Mesenchymal stem cell (in vitro differentiated cells and primary cell): ENCODE results near the gene NUB1.

Experiments
- DNase-seq: peaks from one replicate; pipeline ENCODE4 v3.0.0-alpha.2; 2013
- H2AFZ ChIP-seq: one replicate; pipeline ENCODE4 v1.6.1; 2013; ENCODE audit warnings: low read depth, mild to moderate bottlenecking, control low read depth, inconsistent platforms, low read length, moderate library complexity
- H2AK5ac ChIP-seq: 2 replicates; pipeline ENCODE4 v1.6.1; 2013; ENCODE audit warnings: low read length, moderate library complexity, mild to moderate bottlenecking, inconsistent platforms; ENCODE audit not compliant: severe bottlenecking
- H2BK120ac ChIP-seq: one replicate; pipeline ENCODE4 v1.6.1; 2013; ENCODE audit warnings: low read depth, mild to moderate bottlenecking, inconsistent platforms, low read length, moderate library complexity
- H2BK12ac ChIP-seq, 2 experiments: one replicate each; pipeline ENCODE4 v1.6.1; 2013; ENCODE audit warnings: inconsistent platforms in 2 of 2, low read length in 2 of 2, mild to moderate bottlenecking in 2 of 2, moderate library complexity in 2 of 2, control low read depth in 1 of 2
- H2BK15ac ChIP-seq: one replicate; pipeline ENCODE4 v1.6.1; 2013; ENCODE audit warnings: mild to moderate bottlenecking, low read depth, inconsistent platforms; ENCODE audit not compliant: poor library complexity, severe bottlenecking
- H2BK5ac ChIP-seq: 2 replicates; pipeline ENCODE4 v1.6.1; 2013; ENCODE audit warnings: low read depth, mild to moderate bottlenecking, low read length, control low read depth, inconsistent platforms; ENCODE audit not compliant: poor library complexity, severe bottlenecking
- H3K14ac ChIP-seq, 2 experiments: one replicate each; pipeline ENCODE4 v1.6.1; 2013; ENCODE audit warnings: inconsistent platforms in 2 of 2, low read length in 2 of 2, control low read depth in 1 of 2, mild to moderate bottlenecking in 1 of 2, moderate library complexity in 1 of 2
- H3K18ac ChIP-seq, 2 experiments: one replicate each; pipeline ENCODE4 v1.6.1; 2013; ENCODE audit warnings: inconsistent platforms in 2 of 2, low read length in 2 of 2, control low read depth in 1 of 2, low read depth in 1 of 2, mild to moderate bottlenecking in 1 of 2
- H3K23ac ChIP-seq, 2 experiments: one replicate each; pipeline ENCODE4 v1.6.1; 2013; ENCODE audit warnings: inconsistent platforms in 2 of 2, low read length in 2 of 2, mild to moderate bottlenecking in 2 of 2, moderate library complexity in 2 of 2, control low read depth in 1 of 2
- H3K27ac ChIP-seq: 2 replicates; pipeline ENCODE4 v1.5.1; 2013; ENCODE audit warnings: mild to moderate bottlenecking, moderate library complexity, low read length, control low read depth, inconsistent platforms; ENCODE audit not compliant: poor library complexity, severe bottlenecking
- H3K27me3 ChIP-seq, 2 experiments: 2 replicates each; pipeline versions ENCODE4 v1.6.1 to v1.7.0; 2013; ENCODE audit warnings: low read length in 2 of 2, mild to moderate bottlenecking in 2 of 2, moderate library complexity in 2 of 2, control low read depth in 1 of 2, inconsistent platforms in 1 of 2; ENCODE audit not compliant: control insufficient read depth in 1 of 2, insufficient read depth in 1 of 2
- H3K36me3 ChIP-seq, 2 experiments: 2 replicates each; pipeline versions ENCODE4 v1.6.1 to v1.7.0; 2013; ENCODE audit warnings: low read length in 2 of 2, control low read depth in 1 of 2, inconsistent platforms in 1 of 2, low read depth in 1 of 2, mild to moderate bottlenecking in 1 of 2; ENCODE audit not compliant: insufficient read depth in 2 of 2, control insufficient read depth in 1 of 2
- H3K4ac ChIP-seq, 2 experiments: one replicate each; pipeline ENCODE4 v1.6.1; 2013; ENCODE audit warnings: inconsistent platforms in 2 of 2, low read length in 2 of 2, mild to moderate bottlenecking in 2 of 2, moderate library complexity in 2 of 2, control low read depth in 1 of 2, low read depth in 1 of 2
- H3K4me1 ChIP-seq: 2 replicates; pipeline ENCODE4 v1.6.1; 2013; ENCODE audit warnings: low read depth, low read length, control low read depth; ENCODE audit not compliant: control insufficient read depth, insufficient read depth
- H3K4me2 ChIP-seq: 2 replicates; pipeline ENCODE4 v1.6.1; 2013; ENCODE audit warnings: low read length, mild to moderate bottlenecking, inconsistent platforms; ENCODE audit not compliant: poor library complexity, severe bottlenecking
- H3K4me3 ChIP-seq, 2 experiments: 2 replicates each; pipeline versions ENCODE4 v1.5.1 to v1.7.0; 2013; ENCODE audit warnings: low read length in 2 of 2, mild to moderate bottlenecking in 2 of 2, control low read depth in 1 of 2, low read depth in 1 of 2; ENCODE audit not compliant: insufficient read depth in 1 of 2
- H3K79me1 ChIP-seq: replicated peaks from 2 replicates; pipeline ENCODE4 v1.6.1; 2013; ENCODE audit warnings: mild to moderate bottlenecking, control low read depth, low read length, inconsistent platforms; ENCODE audit not compliant: poor library complexity, severe bottlenecking
- H3K9ac ChIP-seq: 2 replicates; pipeline ENCODE4 v1.7.0; 2013; ENCODE audit warnings: mild to moderate bottlenecking, low read length, moderate library complexity
- H3K9me3 ChIP-seq: 2 replicates; pipeline ENCODE4 v1.7.0; 2013; ENCODE audit warnings: mild to moderate bottlenecking, low read length; ENCODE audit not compliant: control insufficient read depth
- H4K8ac ChIP-seq: one replicate; pipeline ENCODE4 v1.6.1; 2013; ENCODE audit warnings: inconsistent platforms, mild to moderate bottlenecking, low read length, moderate library complexity
- H4K91ac ChIP-seq: one replicate; pipeline ENCODE4 v1.6.1; 2013; ENCODE audit warnings: mild to moderate bottlenecking, low read length, inconsistent platforms
- WGBS: methylation state at CpG from one replicate; pipeline ENCODE4 v1.1.7; 2013; ENCODE audit warnings: mixed read lengths; 5-methylcytosine and 5-hydroxymethylcytosine counted together

The NUB1 gene

GRCh38 chr7:151347200-151347599, 5.6 kb downstream of the NUB1 start:
- no peak overlapping the region for H3K4me2 ChIP-seq
- peaks cover 33 to 61% of the 10 kb centered on the region in 2 experiments for H3K36me3 ChIP-seq
- H3K4me3 ChIP-seq = no peak overlapping the region
- no peak overlapping the region for H2AFZ ChIP-seq
- H2BK12ac ChIP-seq = no peak overlapping the region
- H3K27me3 ChIP-seq = no peaks in the 10 kb centered on the region
- DNase-seq = no peak
- H3K18ac ChIP-seq = no peak overlapping the region
- H3K23ac ChIP-seq = no peak overlapping the region
- H3K14ac ChIP-seq = no peak overlapping the region
- no peak overlapping the region for H2BK15ac ChIP-seq
- peaks cover 8% of the 10 kb centered on the region for H3K4me1 ChIP-seq
- WGBS = 97% methylated on average over 4 of the region's 6 CpGs
- H3K79me1 ChIP-seq = peaks cover 30% of the 10 kb centered on the region
- H4K8ac ChIP-seq = no peak overlapping the region
- H3K9me3 ChIP-seq = no peaks in the 10 kb centered on the region
- H2BK5ac ChIP-seq = no peak overlapping the region
- H2BK120ac ChIP-seq = no peak overlapping the region
- H3K4ac ChIP-seq = no peak overlapping the region
- no peak overlapping the region for H4K91ac ChIP-seq
- H2AK5ac ChIP-seq = no peak overlapping the region
- no peak overlapping the region for H3K9ac ChIP-seq
- H3K27ac ChIP-seq = no peak overlapping the region

GRCh38 chr7:151348970-151349369, 7.4 kb downstream of the NUB1 start:
- H3K4me1 ChIP-seq = peaks cover 4% of the 10 kb centered on the region
- no peak overlapping the region for H3K23ac ChIP-seq
- no peak overlapping the region for H2BK5ac ChIP-seq
- no peak overlapping the region for H3K4ac ChIP-seq
- H3K27ac ChIP-seq = no peak overlapping the region
- H2BK15ac ChIP-seq = no peak overlapping the region
- peaks cover 44 to 79% of the 10 kb centered on the region in 2 experiments for H3K36me3 ChIP-seq
- H2BK12ac ChIP-seq = no peak overlapping the region
- no peak overlapping the region for H4K91ac ChIP-seq
- no peak overlapping the region for H4K8ac ChIP-seq
- peaks cover 32% of the 10 kb centered on the region for H3K79me1 ChIP-seq
- no peak overlapping the region for H3K4me2 ChIP-seq
- no peak overlapping the region for H3K14ac ChIP-seq
- no peak for DNase-seq
- WGBS = 95% methylated on average over 4 of the region's 4 CpGs
- H3K9me3 ChIP-seq = no peaks in the 10 kb centered on the region
- no peak overlapping the region for H3K9ac ChIP-seq
- no peak overlapping the region for H2AFZ ChIP-seq
- no peak overlapping the region for H3K18ac ChIP-seq
- no peak overlapping the region for H3K4me3 ChIP-seq
- H2BK120ac ChIP-seq = no peak overlapping the region
- H3K27me3 ChIP-seq = no peaks in the 10 kb centered on the region
- H2AK5ac ChIP-seq = no peak overlapping the region

- Histone ChIP-seq H2AFZ (no peak overlapping the region), H2BK120ac (no peak overlapping the region), H3K9ac (no peak overlapping the region), H3K4me1 (peaks cover 4% of the 10 kb centered on the region), H3K14ac (no peak overlapping the region), H3K4me3 (no peak overlapping the region), H3K27me3 (no peaks in the 10 kb centered on the region), H2BK15ac (no peak overlapping the region), H3K18ac (no peak overlapping the region), H2BK12ac (no peak overlapping the region), H3K36me3 (peaks cover 44 to 83% of the 10 kb centered on the region in 2 experiments), H3K4ac (no peak overlapping the region), H2AK5ac (no peak overlapping the region), H2BK5ac (no peak overlapping the region), H3K4me2 (no peak overlapping the region), H4K8ac (no peak overlapping the region), H3K79me1 (peaks cover 32% of the 10 kb centered on the region), H3K23ac (no peak overlapping the region), H3K27ac (no peak overlapping the region), H3K9me3 (no peaks in the 10 kb centered on the region), H4K91ac (no peak overlapping the region)
- DNase-seq = no peak
- 88% methylated on average over 5 of the region's 5 CpGs for WGBS
These were observed 7.9 kb downstream of the NUB1 start for GRCh38 chr7:151349507-151349853.

- Histone ChIP-seq H4K8ac (no peak overlapping the region), H2BK5ac (no peak overlapping the region), H2AFZ (no peak overlapping the region), H3K4me2 (no peak overlapping the region), H3K27ac (no peak overlapping the region), H3K4ac (no peak overlapping the region), H3K23ac (no peak overlapping the region), H3K9me3 (no peaks in the 10 kb centered on the region), H3K4me1 (peaks cover 4% of the 10 kb centered on the region), H3K4me3 (no peak overlapping the region), H3K79me1 (peaks cover 35% of the 10 kb centered on the region), H3K14ac (no peak overlapping the region), H3K18ac (no peak overlapping the region), H2BK15ac (no peak overlapping the region), H3K9ac (no peak overlapping the region), H3K36me3 (peaks cover 51 to 89% of the 10 kb centered on the region in 2 experiments), H4K91ac (no peak overlapping the region), H2AK5ac (no peak overlapping the region), H2BK120ac (no peak overlapping the region), H2BK12ac (no peak overlapping the region), H3K27me3 (no peaks in the 10 kb centered on the region)
- DNase-seq = no peak
- 62% methylated on average over 8 of the region's 8 CpGs for WGBS
These were observed 9.4 kb downstream of the NUB1 start for GRCh38 chr7:151351027-151351426.
